ENCODE results near the gene CCNF. TPM values are rescaled to one million over a fixed set of nuclear protein-coding genes. Genes with fewer than 3 reads are reported as not detected.

Gene CCNF
- polyA plus RNA-seq, 1 donor from 2014 or later: 5.2 TPM

DNA sequence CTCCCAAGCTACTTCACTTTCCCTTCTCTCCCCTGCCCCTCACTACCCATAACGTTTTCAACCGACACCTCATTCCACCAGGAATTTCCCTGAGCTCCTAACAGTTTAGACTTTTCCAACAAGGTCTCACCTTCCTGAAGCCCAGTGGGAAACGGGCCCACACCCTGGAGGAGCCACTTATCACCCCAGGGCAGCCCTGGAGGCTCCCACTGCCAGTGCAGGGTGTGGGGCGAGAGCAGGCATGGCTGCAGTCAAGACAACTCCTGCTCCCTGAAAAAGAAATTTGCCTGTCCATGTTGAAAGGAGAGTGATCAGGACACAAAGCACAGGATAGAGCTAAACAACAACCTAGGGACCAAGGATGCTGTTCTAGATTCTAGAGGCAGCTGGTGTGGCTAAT lies 1.7 kb upstream of the CCNF start:
- no peaks in the 10 kb centered on the region for H3K9me3 ChIP-seq (ENCODE audit: low read length)
- H3K4me2 ChIP-seq (ENCODE audit: low read length): no peak overlapping the region
- TF ChIP-seq EZH2 (IDR thresholded peaks at IDR 0.05; ENCODE audit: borderline replicate concordance, insufficient read depth, low read length, poor library complexity, severe bottlenecking) (no peak), TAF1 (IDR thresholded peaks at IDR 0.05; ENCODE audit: low read depth) (no peak), POLR2AphosphoS5 (IDR thresholded peaks at IDR 0.05) (no peak), REST (IDR thresholded peaks at IDR 0.05; ENCODE audit: borderline replicate concordance) (no peak), EP300 (conservative IDR thresholded peaks at IDR 0.05; ENCODE audit: poor library complexity, severe bottlenecking) (no peak), CTCF (IDR thresholded peaks at IDR 0.05; ENCODE audit: poor library complexity, severe bottlenecking) (no peak), MXI1 (conservative IDR thresholded peaks at IDR 0.05; ENCODE audit: poor library complexity, severe bottlenecking) (no peak), RAD21 (conservative IDR thresholded peaks at IDR 0.05) (no peak), SMC3 (conservative IDR thresholded peaks at IDR 0.05; ENCODE audit: poor library complexity) (no peak)
- H2AFZ ChIP-seq (ENCODE audit: low read depth, low read length): no peak overlapping the region
- no peaks in the 10 kb centered on the region for H4K20me1 ChIP-seq (ENCODE audit: insufficient read depth)
- no peaks in the 10 kb centered on the region for H3F3A ChIP-seq (ENCODE audit: insufficient read depth, low read length, poor library complexity, severe bottlenecking)
- H3K9ac ChIP-seq (ENCODE audit: low read length): no peak overlapping the region
- no peaks in the 10 kb centered on the region for H3K9me2 ChIP-seq (ENCODE audit: insufficient read depth, low read length)
- H3K27ac ChIP-seq (ENCODE audit: low read length): no peak overlapping the region
- no peaks in the 10 kb centered on the region for H3K27me3 ChIP-seq (ENCODE audit: insufficient read depth, low read depth, low read length)
- H3K4me3 ChIP-seq (ENCODE audit: low read length): no peak overlapping the region
- peaks cover 6% of the 10 kb centered on the region for H3K79me2 ChIP-seq (replicated peaks; ENCODE audit: insufficient read depth, low read length)
- peaks cover 4% of the 10 kb centered on the region for H3K36me3 ChIP-seq (ENCODE audit: insufficient read depth, low read length)

DNA sequence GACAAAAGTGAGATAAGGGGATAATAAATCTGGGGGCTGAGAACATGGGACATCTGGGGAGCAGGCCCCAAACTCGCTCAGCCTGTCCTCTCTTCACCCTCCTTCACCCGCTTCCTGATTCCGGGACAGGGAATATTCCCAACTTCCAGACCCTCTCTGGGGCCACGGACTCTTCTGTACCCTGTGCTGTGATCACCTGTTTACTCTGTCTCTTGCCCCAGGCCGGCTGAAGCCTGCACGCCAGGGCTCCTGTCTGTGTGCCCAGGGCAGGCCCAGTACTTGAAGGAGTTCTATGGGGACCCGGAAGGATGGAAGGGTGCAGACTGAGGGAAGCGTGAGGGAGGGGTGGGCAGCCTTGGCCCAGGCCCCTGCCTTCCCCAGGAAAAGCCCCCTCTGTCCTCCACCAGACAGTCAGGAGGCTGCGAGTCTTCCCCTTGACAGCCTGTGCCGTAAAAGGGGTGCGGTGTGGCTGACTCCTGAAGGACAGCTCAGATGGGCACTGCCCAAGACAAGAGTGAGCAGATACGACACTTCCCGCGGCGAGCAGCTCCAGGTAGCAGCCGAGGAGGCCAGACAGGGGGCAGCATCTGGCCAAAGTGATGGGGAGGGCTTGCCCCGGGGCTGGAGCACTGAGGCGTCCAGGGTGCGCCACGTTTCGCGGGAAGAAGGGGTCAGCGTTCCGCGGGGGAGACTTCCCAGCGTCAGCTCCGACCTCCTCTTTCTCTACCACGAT lies 1.0 kb upstream of the CCNF start:
- Histone ChIP-seq H3K9ac (ENCODE audit: low read length) (peak overlapping the region; percentile 55), H4K20me1 (ENCODE audit: insufficient read depth) (no peaks in the 10 kb centered on the region), H3K27ac (ENCODE audit: low read length) (no peak overlapping the region)

More for the DNA sequence above, 1.0 kb upstream of the CCNF start:
- no peaks in the 10 kb centered on the region for H3K9me3 ChIP-seq (ENCODE audit: low read length)
- no peaks in the 10 kb centered on the region for H3F3A ChIP-seq (ENCODE audit: insufficient read depth, low read length, poor library complexity, severe bottlenecking)
- peak overlapping the region; percentile 76 for H2AFZ ChIP-seq (ENCODE audit: low read depth, low read length)
- H3K27me3 ChIP-seq (ENCODE audit: insufficient read depth, low read depth, low read length): no peaks in the 10 kb centered on the region
- H3K36me3 ChIP-seq (ENCODE audit: insufficient read depth, low read length): peaks cover 5% of the 10 kb centered on the region
- peaks cover 6% of the 10 kb centered on the region for H3K79me2 ChIP-seq (replicated peaks; ENCODE audit: insufficient read depth, low read length)
- H3K9me2 ChIP-seq (ENCODE audit: insufficient read depth, low read length): no peaks in the 10 kb centered on the region
- peak overlapping the region; percentile 99 for H3K4me3 ChIP-seq (ENCODE audit: low read length)
- TF ChIP-seq TAF1 (IDR thresholded peaks at IDR 0.05; ENCODE audit: low read depth): no peak
- TF ChIP-seq REST (IDR thresholded peaks at IDR 0.05; ENCODE audit: borderline replicate concordance): no peak
- no peak for TF ChIP-seq SMC3 (conservative IDR thresholded peaks at IDR 0.05; ENCODE audit: poor library complexity)
- no peak for TF ChIP-seq EP300 (conservative IDR thresholded peaks at IDR 0.05; ENCODE audit: poor library complexity, severe bottlenecking)
- TF ChIP-seq POLR2AphosphoS5 (IDR thresholded peaks at IDR 0.05): no peak
- no peak for TF ChIP-seq EZH2 (IDR thresholded peaks at IDR 0.05; ENCODE audit: borderline replicate concordance, insufficient read depth, low read length, poor library complexity, severe bottlenecking)
- TF ChIP-seq MXI1 (conservative IDR thresholded peaks at IDR 0.05; ENCODE audit: poor library complexity, severe bottlenecking): no peak
- no peak overlapping the region for H3K4me2 ChIP-seq (ENCODE audit: low read length)
